DMS 273 (cell line): ENCODE measurements around the gene RASA3.
A peak's percentile ranks its signal among the peaks of the same experiment; 100 is the strongest.

Source experiments
- DNase-seq: peaks from one replicate; lab custom pipeline; 2025; ENCODE audit not compliant: unreplicated experiment; lab: John Stamatoyannopoulos, UW

RASA3 gene

GRCh38 chr13:114011226-114011625 is 121.2 kb downstream of the RASA3 start:
- no peak for DNase-seq

DNA sequence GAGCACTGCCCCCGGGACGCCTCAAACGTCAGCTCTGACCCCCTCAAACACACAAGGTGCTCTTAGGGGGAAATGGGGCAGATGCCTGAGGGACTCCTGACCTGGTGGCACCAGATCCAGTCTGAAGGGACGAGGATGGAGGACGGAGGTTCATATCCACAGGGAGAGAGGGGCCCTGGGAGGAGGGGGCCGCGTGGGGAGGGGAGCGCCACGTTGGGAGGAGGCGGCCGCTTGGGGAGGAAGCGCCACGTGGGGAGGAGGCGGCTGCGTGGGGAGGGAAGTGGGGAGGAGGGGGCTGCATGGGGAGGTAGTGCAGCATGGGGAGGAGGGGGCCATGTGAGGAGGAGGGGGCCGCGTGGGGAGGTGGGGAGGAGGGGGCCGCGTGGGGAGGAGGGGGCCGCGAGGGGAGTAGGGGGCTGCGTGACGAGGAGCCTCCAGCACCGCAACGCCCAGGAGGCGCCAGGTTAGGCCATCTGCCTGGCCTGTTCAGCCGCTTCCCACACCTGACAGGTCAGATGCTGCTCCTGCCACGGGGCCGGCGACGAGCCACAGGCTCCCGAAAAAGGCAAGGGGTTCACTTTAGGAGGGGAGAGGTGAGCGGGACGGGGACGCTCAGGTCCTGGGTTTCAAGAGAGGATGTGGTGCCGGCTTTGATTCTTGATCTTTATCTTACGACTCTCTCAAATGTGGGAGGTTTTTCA is 121.9 kb downstream of the RASA3 start:
- no peak for DNase-seq

DNA sequence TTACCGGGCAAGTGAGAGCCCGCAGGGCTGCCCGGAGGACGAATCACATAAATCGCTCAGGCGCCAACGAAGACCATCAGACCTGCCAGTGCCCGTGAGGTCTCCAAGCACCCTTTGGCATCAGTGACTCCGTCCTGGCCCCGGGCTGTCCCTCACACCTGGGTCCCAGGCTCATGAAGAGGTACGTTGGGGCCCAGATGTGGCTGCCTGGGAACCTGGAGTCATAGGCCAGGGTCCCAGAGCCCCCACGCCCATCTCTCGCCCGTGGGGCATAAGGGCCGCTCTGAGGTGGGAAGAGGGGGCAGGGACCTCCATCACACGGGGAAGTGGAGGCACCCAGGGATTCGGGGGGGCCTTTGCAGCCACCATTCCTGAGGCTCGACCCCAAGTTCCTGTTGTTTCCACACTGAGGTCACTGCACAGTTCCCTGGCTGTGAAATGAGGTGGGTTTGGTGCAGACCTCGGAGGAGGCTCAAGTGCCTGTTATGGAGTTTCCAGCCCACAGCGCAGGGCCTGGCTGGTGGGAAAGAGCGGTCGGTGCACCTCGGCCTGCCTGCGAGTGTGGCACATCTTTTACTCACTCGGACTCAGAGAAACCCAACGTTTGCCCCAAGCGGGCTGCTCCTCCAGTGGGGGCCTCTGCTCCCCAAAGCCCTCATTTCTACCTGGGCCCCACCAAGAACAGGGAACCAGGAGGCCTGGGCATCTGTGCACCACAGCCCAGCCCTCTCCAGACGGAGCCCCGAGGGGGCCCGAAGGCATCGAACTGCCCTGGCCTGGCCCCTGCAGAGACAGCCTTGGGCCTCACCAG is 122.6 kb downstream of the RASA3 start:
- DNase-seq: no peak

- DNase-seq: no peak
These were observed 123.3 kb downstream of the RASA3 start for GRCh38 chr13:114008964-114009589.

DNA sequence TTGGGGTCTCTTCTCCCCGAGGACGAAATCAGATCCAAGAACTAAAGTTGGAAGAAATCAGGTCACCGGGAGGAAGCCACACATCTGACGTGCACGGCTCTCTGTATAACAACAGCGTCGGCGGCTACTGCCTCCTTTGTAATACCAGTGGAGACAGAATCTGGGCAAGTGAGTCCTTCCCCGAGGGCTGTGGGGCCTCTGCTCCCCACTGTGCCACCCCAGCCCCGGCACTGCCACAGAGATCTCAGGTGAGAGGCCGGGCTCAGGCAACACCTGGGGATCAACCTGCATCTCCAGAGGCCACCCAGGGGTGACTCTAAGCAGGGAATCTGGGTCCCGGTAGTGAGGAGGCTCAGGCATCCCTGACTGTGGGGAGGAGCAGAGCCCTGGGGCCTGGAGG is 124.9 kb downstream of the RASA3 start:
- DNase-seq: no peak

DNA sequence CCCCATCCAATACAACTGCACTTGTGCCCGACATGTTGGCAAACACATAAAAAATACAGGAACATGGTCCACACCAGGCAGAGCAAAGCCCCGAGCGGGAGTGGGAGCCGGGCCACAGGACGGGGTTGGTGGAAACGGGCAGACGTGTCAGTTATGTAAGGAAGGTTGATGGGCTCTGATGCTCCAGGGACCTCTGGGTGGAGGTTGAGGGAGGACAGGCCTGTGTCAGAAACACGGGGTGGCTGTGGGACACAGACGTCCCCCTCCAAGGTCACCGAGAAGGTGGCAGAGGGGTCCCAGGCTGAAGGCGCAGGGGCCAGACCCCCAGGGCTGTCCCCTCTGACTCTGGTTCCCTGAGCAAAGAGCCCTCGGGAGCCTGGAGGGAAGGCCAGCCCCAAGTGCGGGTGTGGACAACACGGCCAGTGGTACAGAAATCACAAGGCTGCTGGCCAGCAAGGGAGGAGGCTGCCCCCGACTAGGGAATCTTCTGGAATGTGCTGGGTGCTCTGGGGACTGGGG is 127.2 kb downstream of the RASA3 start:
- DNase-seq: no peak

- DNase-seq: no peak
These were observed 127.8 kb downstream of the RASA3 start for GRCh38 chr13:114004420-114005205.

DNA sequence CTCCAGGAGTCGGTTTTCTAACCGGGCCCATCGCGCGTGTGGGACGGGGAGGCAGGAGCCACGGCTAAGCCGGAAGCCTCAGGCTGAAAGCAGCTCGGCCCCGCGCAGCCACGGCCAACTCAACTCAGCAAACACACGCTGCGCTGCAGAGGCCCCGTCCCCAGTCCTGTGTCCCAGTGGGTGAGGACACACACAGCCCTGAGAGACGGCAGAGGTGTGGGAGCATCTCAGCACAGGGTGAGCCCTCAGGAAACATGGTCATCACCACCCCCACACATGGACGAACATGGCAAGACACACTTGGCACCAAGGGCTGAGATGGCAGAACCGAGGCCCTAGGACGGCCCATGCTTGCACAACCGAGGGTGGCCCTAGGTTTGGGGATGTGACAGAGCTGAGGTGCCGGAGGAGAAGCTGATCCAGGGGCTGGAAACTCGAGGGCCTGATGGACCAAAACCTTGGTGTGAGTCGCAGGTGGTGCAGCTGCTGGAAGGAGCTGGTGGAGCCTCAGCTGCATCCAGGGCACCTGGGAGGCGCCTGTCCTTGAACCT is 129.6 kb downstream of the RASA3 start:
- no peak for DNase-seq

DNA sequence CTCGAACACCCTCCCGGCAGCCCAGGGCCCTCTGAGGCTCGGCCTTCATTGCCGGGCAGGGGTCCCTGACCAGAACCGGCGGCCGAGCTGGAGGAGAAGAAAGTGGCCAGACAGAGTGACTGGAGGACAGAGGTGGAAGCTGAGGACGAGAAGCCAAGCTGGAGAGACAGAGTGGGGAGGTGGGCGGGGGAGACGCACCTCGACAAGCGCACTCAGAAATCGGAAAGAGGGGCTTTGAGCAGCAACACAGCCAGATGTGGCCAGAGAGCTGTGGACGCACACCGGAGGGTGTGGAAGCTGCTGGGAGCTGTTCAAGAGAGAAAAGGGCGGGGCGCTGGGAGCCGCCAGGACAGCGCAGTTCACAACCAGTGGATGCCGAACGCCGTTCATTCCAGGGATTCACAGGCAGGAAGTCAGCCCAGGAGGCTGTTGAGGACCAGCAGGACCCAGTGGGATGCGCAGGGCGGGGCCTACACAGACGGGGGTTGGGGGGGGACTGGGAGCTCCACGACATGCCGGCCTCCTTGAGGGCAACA is 130.3 kb downstream of the RASA3 start:
- no peak for DNase-seq

DNA sequence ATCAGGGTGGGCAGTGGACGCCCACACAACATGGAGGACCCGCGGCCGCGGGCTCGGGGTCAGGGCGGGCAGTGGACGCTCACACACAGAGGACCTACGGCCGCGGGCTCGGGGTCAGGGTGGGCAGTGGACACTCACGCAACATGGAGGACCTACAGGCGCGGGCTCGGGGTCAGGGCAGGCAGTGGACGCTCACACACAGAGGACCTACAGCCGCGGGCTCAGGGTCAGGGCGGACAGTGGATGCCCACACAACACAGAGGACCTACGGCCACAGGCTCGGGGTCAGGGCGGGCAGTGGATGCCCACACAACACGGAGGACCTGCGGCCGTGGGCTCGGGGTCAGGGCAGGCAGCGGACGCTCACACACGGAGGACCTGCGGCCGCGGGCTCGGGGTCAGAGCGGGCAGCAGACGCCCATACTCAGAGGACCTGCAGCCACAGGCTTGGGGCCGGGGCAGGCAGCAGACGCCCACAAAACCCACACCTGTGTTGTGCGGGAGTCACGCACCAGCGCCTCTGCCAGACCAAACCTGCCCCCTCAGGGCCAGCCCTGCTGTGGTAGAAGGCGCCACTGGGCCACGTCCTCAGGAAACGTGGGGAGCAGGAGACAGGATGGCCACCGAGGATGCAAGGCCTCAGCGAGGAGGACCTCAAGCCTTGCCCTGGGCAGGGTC is 131.0 kb downstream of the RASA3 start:
- DNase-seq: no peak

DNA sequence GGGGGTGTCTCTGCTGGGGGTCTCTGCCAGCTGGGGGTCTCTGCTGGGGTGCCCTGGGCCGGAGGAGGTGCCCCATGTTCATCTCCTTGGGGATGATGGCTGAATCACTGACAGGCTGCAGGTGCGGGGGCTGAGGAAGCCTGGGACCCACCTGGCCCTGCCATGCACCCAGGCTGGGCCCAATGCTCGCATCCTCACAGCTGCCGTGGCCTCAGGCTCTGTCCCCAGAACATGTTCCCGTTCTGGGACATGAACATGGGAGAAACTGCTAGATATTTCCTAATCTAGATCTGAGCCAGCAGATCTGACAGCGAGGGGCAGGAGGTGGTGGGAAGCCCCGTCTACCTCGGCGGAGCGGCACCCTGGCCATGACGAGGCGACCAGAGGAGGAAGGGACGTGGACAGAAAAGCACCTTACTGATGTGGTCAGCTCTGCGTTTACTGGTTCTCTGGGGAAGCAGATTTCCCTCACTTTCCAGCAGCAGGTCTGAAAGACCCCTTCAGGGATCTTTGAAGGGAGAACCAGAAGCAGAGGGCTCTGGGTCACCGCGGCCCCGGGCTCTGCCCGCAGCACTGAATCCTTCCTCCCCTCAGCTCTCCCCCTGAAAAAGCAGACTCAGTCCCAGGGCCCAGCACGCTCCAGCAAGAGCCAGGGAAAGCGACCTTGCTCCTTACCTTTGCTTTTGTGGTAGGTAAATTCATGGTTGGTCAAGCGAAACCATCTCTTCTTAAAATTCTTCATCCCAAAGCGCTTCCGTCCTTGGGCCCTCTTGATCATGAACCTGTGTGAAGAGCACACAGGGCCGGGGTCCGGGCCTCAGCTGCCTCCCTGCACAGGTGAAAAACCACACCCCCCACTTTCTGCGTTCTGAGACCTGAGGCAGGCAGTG is 132.0 kb downstream of the RASA3 start:
- DNase-seq: no peak

DNA sequence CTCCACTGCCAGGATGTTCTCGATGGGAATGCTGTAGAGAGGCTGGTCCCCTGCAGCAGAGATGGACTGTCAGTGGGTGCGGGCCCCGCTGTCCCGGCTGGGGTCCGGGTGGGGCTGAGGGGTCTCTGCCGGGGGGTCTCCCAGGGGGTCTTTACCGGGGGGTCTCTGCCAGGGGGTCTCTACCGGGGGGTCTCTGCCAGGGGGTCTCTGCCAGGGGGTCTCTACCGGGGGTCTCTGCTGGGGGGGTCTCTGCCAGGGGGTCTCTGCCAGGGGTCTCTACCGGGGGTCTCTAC is 132.9 kb downstream of the RASA3 start:
- no peak for DNase-seq

DNA sequence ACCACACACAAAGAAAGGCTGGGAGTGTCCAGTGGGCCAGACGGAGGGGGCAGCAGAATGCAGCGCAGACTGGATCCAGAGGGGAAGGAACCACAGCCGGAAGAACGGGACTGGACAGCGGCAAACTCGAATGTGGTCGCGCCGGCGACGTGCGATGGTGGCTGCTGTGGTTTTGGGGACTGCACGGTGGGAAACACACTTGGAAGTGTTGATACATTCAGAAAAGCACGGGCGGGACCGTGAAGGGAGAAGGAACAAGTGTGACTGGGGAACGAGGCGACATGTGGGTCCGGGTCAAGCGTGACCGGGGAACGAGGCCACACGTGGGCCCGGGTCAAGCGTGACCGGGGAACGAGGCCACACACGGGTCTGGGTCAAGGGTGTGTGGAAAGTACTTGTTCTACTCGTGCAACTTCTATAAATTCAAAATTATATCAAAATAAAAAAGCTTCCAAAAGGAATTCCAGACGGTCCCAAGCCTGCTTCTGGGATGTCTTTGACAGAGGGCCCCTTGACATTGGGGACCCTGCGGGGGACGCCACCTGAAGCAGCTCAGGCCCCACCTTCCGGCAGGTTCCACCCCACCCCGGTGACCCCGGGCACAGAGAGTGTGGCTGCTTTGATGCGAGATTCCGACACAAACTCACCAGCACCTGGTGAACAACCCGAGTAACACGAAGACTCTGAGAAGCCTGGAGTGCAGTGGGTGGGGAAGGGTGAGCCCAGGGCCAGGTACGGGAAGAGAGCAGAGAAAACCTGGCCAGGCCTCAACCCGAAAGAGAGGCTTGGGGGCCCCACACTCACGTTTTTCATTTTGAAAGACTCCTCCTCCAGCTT is 133.4 kb downstream of the RASA3 start:
- no peak for DNase-seq

- DNase-seq: peak; percentile 52
These were observed 134.3 kb downstream of the RASA3 start for GRCh38 chr13:113997845-113998751.

GRCh38 chr13:113996912-113997745 is 135.3 kb downstream of the RASA3 start:
- DNase-seq: no peak
